ENCODE results near the gene PCYT1B. TPM values are rescaled to one million over a fixed set of nuclear protein-coding genes. Genes with fewer than 3 reads are reported as not detected.

The PCYT1B gene
- total and polyA plus RNA-seq, 9 of the 15 experiments (the other 6 are each of a cell fraction or from before 2014, with no cell fraction given) = 0.04 to 0.34 (median 0.07) TPM; not detected in 1

GRCh38 chrX:24693453-24694202, 46.5 kb upstream of the PCYT1B start, which contains the start of gene POLA1 (continued):
- TF ChIP-seq BDP1 (IDR thresholded peaks at IDR 0.05; ENCODE audit: insufficient read depth, insufficient read length) (no peak), RNF219 (CRISPR knock-in tag; IDR thresholded peaks at IDR 0.05) (no peak), ZNF57 (CRISPR knock-in tag; IDR thresholded peaks at IDR 0.05) (no peak), HNRNPH1 (optimal IDR thresholded peaks at IDR 0.05; ENCODE audit: low read depth, low read length) (no peak), POLR2A (conservative IDR thresholded peaks at IDR 0.05) (peak; percentile 86), RBM15 (IDR thresholded peaks at IDR 0.05; ENCODE audit: insufficient read depth, low read length) (no peak), SMAD1 (IDR thresholded peaks at IDR 0.05; ENCODE audit: low read depth, low read length, partially characterized antibody) (no peak), ZMIZ1 (IDR thresholded peaks at IDR 0.05; ENCODE audit: low read depth in 2 of 2, low read length in 2 of 2) (no peak), YY1 (IDR thresholded peaks at IDR 0.05; ENCODE audit: borderline replicate concordance in 1 of 3, control insufficient read depth in 1 of 3, extremely low read depth in 1 of 3, insufficient read depth in 3 of 3, insufficient read length in 1 of 3, insufficient replicate concordance in 2 of 3, low read depth in 1 of 3, low read length in 2 of 3) (peak in 2 of 3 experiments; percentile 35 to 45), KDM5B (IDR thresholded peaks at IDR 0.05; ENCODE audit: insufficient replicate concordance, low read depth, low read length) (peak; percentile 67), ZNF347 (CRISPR knock-in tag; IDR thresholded peaks at IDR 0.05; ENCODE audit: low read depth) (no peak), MCM3 (IDR thresholded peaks at IDR 0.05) (no peak), PPARD (CRISPR knock-in tag; IDR thresholded peaks at IDR 0.05) (no peak), CREB3 (tag; conservative IDR thresholded peaks at IDR 0.05; ENCODE audit: low read depth) (no peak)

Measured in K562 (cell line).